Aorta (tissue), 5 donors: ENCODE measurements around the gene RHEX. TPM values are rescaled to one million over a fixed set of nuclear protein-coding genes. Genes with fewer than 3 reads are reported as not detected.

Experiments
- ATAC-seq: fragments of 200-7000 bp; cut with Tn5 transposase; one replicate; pipeline ENCODE4 v1.9.1; 2022; ENCODE audit warnings: moderate library complexity; ENCODE audit not compliant: low FRiP score
- DNase-seq, 2 donors: peaks; one replicate each; pipeline ENCODE4 v3.0.0-alpha.2; 2020
- H3K27ac ChIP-seq, 2 donors: one replicate each; pipeline ENCODE4 v1.5.1; 2013; ENCODE audit warnings: low read length in 2 of 2, mild to moderate bottlenecking in 2 of 2, moderate library complexity in 2 of 2, control low read depth in 1 of 2, inconsistent platforms in 1 of 2, low read depth in 1 of 2
- H3K27me3 ChIP-seq, 2 donors: one replicate each; pipeline ENCODE4 v1.6.1; 2013; ENCODE audit warnings: control low read depth in 1 of 2, low read length in 1 of 2, mild to moderate bottlenecking in 1 of 2, moderate library complexity in 1 of 2; ENCODE audit not compliant: insufficient read depth in 2 of 2, control insufficient read depth in 1 of 2
- H3K36me3 ChIP-seq, 2 donors: one replicate each; pipeline ENCODE4 v1.6.1; 2013; ENCODE audit warnings: control low read depth in 1 of 2, low read length in 1 of 2, mild to moderate bottlenecking in 1 of 2; ENCODE audit not compliant: insufficient read depth in 2 of 2, control insufficient read depth in 1 of 2
- H3K4me1 ChIP-seq, 2 donors: one replicate each; pipeline ENCODE4 v1.6.1; 2013; ENCODE audit warnings: low read length in 2 of 2, control low read depth in 1 of 2, mild to moderate bottlenecking in 1 of 2, moderate library complexity in 1 of 2; ENCODE audit not compliant: insufficient read depth in 2 of 2, control insufficient read depth in 1 of 2
- H3K4me3 ChIP-seq, 2 donors: one replicate each; pipeline ENCODE4 v1.5.1; 2013; ENCODE audit warnings: low read length in 2 of 2, control low read depth in 1 of 2, mild to moderate bottlenecking in 1 of 2
- H3K9me3 ChIP-seq: one replicate; pipeline ENCODE4 v1.6.1; 2013; ENCODE audit warnings: mild to moderate bottlenecking, low read length; ENCODE audit not compliant: control insufficient read depth
- WGBS, 2 donors: extraction: QIAGEN DNeasy Blood & Tissue Kit; methylation state at CpG; one replicate each; pipeline ENCODE4 v1.1.7; 2013; 5-methylcytosine and 5-hydroxymethylcytosine counted together
- intact Hi-C, 2 donors: fragments of 100-400 bp; cut with DNase I; formaldehyde crosslinking; loops; one replicate each; pipeline versions ENCODE4 v1.14.2 to v1.15.0; 2022
- polyA plus RNA-seq, 2 donors: library from polyadenylated mRNA; stranded (reverse); fragments of 200-250 nt; gene quantifications; one replicate each; pipeline ENCODE4 v1.2.3, GENCODE V29; 2013
- total RNA-seq, 2 donors: library from RNA; stranded (reverse); fragmentation: NEBNext Ultra II Directional; extraction: Animal tissue kit (Norgen Biotek cat#: 25700); gene quantifications; one replicate each; pipeline ENCODE4 v1.2.1, GENCODE V29; 2021
- donor health status: healthy with polysubstance abuse.
- donor health status: Bipolar disorder and iron deficiency.
- donor health status: DM: no; HTN: no; CAD: no.
- donor health status: DM: no; HTN: no; CAD: no.
- donor health status: DM: yes; HTN: yes; CAD: no.

The RHEX gene
- total and polyA plus RNA-seq, 4 donors = 0.84 to 3.3 TPM; not detected in 2

DNA sequence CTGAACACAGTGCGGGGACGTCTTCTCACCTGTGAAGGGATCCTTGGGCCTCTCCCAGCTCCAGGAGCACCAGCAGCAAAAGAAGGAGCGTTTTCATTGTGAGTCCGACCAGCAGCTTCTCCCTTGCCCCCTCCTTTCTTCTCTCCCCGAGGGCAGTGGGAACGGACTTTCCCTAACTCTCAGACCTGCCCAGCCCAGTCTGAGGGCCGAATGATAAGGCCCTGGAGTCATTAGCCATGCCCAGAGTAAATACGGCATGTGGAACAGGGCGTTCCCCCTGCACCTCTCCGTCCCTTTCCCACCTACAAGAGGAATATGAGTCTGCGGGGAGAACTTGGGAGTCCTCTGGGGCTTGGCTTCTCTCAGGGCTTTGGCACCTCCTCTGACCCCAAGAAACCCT, 29.3 kb upstream of the RHEX start, which contains the start of gene CTSE:
Gene CTSE, minus strand, starts transcription at position 201 of the 400 bp plus-strand sequence. Its CDS starts 104 bp downstream, at position 97.
- Histone ChIP-seq H3K4me3 (no peak within 1 kb of the TSS), H3K4me1 (no peaks in the 10 kb centered on the region), H3K27me3 (peaks cover 0 to 3% of the 10 kb centered on the region in 2 donors), H3K9me3 (no peaks in the 10 kb centered on the region), H3K36me3 (no peaks in the 10 kb centered on the region), H3K27ac (no peak within 1 kb of the TSS)
- intact Hi-C loops = no loop called here
- WGBS, 2 donors = 92 to 97% methylated on average over 9 to 11 of the region's 11 CpGs
- DNase-seq (no peak), ATAC-seq (no peak)

DNA sequence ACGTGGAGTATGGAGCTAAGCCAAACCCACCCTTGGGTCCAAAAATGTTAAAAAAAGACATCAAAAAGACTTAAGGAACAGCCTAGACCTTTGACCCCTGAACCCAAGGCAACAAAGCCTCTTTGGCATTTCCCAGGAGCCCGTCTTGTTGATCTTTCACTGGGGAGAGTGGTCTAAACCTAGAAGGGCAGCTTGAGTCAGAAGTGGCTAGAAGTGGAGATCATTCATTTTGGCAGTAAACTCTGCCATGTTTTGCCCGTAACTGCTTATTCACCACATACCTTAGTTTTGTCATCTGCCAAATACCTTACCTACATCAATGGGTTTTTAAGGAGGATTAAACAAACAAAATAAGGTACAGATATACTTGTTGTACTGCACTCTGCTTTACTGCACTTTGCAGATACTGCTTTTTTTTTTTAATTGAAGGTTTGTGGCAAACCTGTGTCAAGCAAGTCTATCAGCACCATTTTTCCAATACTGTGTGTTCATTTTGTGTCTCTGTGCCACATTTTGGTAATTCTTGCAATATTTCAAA, 27.6 kb upstream of the RHEX start:
- Histone ChIP-seq H3K4me3 (no peak overlapping the region), H3K9me3 (no peaks in the 10 kb centered on the region), H3K27me3 (peaks cover 0 to 3% of the 10 kb centered on the region in 2 donors), H3K4me1 (no peaks in the 10 kb centered on the region), H3K36me3 (no peaks in the 10 kb centered on the region), H3K27ac (no peak overlapping the region)
- no peak for ATAC-seq
- intact Hi-C loops = no loop called here
- 83 to 88% methylated on average over 3 of the region's 3 CpGs for WGBS, 2 donors
- DNase-seq = no peak

DNA sequence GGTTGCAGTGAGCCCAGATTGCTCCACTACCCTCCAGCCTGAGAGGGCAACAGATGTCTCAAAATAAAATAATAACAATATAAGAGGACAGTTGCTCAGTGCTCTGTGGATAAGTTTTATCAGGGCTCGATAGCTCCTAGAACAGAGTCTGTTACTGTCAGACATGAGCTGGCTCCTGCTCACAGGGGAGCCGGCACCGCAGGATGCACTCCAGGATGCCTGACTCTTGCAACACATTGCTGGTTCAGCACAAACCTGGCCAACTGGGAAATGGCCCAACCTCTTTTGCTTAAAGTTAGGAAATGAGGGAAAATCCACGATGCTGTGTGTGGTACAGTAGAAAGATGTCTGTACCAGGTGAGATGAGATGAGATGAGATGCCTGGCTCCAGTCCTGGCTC, 23.5 kb upstream of the RHEX start:
- WGBS, 2 donors = 29 to 46% methylated on average over 4 of the region's 4 CpGs
- Histone ChIP-seq H3K9me3 (peaks cover 2% of the 10 kb centered on the region), H3K27ac (no peak overlapping the region), H3K4me1 (no peaks in the 10 kb centered on the region), H3K4me3 (no peak overlapping the region), H3K36me3 (no peaks in the 10 kb centered on the region), H3K27me3 (peaks cover 0 to 3% of the 10 kb centered on the region in 2 donors)
- DNase-seq (no peak), ATAC-seq (no peak)
- intact Hi-C loops = no loop called here

DNA sequence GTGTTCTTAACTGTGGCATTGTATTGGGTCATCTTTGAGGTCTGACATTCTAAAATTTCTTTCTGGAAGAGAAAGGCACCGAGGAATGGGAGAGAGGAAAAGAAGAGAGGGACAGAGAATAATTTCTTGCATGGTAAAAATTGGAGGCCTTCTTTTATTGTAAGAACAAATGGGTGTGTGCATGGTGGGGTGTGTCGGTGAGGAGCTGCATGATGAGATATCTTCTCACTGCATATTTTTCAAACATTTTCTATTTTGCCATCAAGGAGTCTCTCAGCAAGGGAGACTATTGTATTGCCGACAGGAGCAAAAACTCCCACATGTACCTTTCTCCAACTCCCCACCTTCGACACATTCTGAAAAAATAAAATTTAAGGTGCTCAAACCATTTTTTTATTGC, 22.8 kb upstream of the RHEX start:
- Histone ChIP-seq H3K9me3 (peaks cover 2% of the 10 kb centered on the region), H3K4me1 (no peaks in the 10 kb centered on the region), H3K36me3 (no peaks in the 10 kb centered on the region), H3K27me3 (peaks cover 0 to 3% of the 10 kb centered on the region in 2 donors), H3K27ac (no peak overlapping the region), H3K4me3 (no peak overlapping the region)
- ATAC-seq (no peak), DNase-seq (no peak)
- 80 to 81% methylated on average over 4 of the region's 4 CpGs for WGBS, 2 donors
- intact Hi-C loops = no loop called here

DNA sequence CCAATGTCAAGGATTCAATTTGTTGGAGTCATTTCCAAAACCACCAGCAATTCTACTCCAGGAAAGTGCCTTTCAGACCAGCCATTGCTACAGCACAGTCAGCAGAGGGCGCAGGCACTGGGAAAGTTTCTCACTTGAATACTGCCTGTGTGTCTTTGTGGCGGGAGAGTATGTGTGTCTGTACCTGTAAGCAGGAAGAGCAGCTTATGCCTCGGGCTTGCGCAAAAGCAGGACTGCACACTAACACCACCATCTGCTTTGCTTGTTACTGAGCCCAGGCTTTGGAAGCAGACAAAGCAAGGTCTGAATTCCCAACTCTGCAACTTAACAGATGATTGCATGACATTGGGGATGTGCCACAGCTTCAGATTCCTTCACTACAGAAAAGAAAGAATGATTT, 22.3 kb upstream of the RHEX start:
- WGBS, 2 donors = 20% methylated on average over 4 of the region's 4 CpGs
- intact Hi-C loops = no loop called here
- peak in 1 of 2 donors; percentile 71 for DNase-seq
- Histone ChIP-seq H3K4me3 (no peak overlapping the region), H3K36me3 (no peaks in the 10 kb centered on the region), H3K27me3 (peaks cover 0 to 3% of the 10 kb centered on the region in 2 donors), H3K4me1 (no peaks in the 10 kb centered on the region), H3K9me3 (peaks cover 2% of the 10 kb centered on the region), H3K27ac (no peak overlapping the region)
- peak; percentile 67 for ATAC-seq

DNA sequence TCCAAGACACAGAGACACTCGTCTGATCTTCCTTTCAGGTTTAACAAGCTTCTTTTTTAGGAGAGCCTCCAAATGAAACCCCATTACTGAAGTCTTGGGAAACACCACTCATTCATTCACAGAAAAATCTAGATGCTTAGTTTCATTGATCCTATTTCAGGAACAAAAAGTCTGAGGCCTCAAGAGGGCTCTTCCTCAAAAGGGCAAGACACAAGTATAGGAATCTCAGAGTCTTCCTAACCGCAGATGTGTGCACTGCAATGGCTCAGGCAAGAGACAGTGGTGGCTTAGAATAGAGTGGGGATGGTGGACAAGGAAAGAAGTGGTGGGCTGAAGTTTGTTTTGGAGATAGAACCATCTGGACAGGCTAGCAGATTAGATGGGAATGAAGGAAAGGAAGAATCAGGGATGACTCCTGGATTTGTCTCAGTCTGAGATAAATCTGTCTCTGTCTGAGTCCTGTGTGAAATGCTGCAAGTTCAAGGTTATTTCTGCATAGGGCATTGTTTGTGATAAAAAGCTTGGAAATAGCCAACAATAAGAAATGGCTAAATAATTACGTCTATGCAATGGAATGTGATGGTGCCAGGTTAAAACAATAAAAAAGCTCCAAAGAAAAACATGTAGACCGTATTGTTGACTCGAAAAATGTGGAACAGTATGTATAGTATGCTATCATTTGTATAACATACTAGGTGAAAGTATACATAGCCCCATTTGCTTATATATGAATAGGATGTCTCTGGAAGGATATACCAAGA, 20.4 kb upstream of the RHEX start:
- no peak overlapping the region for H3K27ac ChIP-seq
- H3K36me3 ChIP-seq = no peaks in the 10 kb centered on the region
- whole genome bisulfite sequencing, 2 donors = 37 to 39% methylated on average over 5 of the region's 5 CpGs
- ATAC-seq = no peak
- H3K27me3 ChIP-seq = peaks cover 0 to 3% of the 10 kb centered on the region in 2 donors
- DNase-seq = no peak
- peaks cover 2% of the 10 kb centered on the region for H3K9me3 ChIP-seq
- H3K4me3 ChIP-seq = no peak overlapping the region
- no peaks in the 10 kb centered on the region for H3K4me1 ChIP-seq
- intact Hi-C loops = loop anchor here in 1 of 2 donors (2.0 kb wide), 1 partner anchor 74 kb away; no protein-coding TSS in a partner anchor

DNA sequence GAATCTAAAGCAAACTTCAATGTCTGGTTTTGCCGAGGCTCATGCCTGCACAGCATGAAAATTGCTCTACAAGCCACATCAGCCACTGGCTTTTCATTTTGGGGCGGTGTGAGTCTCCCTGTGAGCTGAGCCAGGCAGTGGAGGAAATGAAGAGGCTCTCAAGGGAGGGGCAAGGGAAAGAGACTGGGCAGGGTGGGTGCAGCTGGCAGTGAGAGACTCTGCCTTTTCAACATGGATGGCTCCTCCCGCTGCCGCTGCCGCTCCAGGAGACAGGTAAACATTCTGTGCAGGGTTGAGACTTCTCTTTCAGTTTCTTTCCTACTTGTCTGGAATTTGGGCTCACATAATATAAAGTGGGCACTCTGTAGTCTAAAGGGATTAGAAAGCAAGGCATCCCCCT, 17.9 kb upstream of the RHEX start:
- intact Hi-C loops = no loop called here
- Histone ChIP-seq H3K27ac (no peak overlapping the region), H3K36me3 (no peaks in the 10 kb centered on the region), H3K4me1 (no peaks in the 10 kb centered on the region), H3K4me3 (no peak overlapping the region), H3K27me3 (no peaks in the 10 kb centered on the region), H3K9me3 (peaks cover 2% of the 10 kb centered on the region)
- no peak for DNase-seq
- WGBS, 2 donors = 73 to 74% methylated on average over 5 of the region's 5 CpGs
- ATAC-seq = no peak

DNA sequence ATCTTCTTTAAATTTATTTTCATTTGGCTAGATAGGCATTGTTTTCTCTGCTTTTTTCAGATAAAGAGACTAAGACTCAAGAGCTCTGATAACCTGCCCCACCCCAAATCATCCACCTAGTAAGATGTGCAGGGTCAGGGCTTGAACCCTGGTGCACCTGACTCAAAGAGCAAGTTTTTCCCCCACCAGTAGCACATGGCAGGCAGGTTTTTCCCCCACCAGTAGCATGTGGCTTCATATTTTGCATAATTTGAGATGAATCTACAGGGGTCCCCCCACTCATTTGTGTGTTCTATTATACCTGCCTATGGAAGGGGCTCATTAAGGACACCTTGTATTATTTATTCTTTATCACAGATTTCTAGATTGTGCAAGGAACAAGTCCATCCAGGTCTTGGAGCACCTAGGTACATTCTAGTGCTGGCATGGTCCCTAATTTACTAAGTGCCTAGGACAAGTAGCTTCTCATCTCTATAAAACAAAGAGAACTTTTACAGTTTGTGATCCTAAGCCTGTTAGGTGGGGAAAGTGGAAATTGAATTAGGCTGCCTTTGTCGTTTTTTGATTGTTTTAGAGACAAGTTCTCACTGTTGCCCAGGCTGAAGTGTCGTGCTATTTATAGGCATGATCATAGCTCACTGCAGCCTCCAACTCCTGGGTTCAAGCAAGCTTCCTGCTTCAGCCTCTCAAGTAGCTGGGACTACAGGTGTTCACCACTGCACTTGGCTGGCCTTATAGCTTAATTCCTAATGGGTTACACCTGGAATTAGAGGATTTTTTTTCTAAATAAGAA, 16.1 kb upstream of the RHEX start:
- DNase-seq (no peak), ATAC-seq (no peak)
- H3K36me3 ChIP-seq = no peaks in the 10 kb centered on the region
- intact Hi-C loops = no loop called here
- H3K4me1 ChIP-seq = no peaks in the 10 kb centered on the region
- no peak overlapping the region for H3K4me3 ChIP-seq
- H3K9me3 ChIP-seq = peaks cover 2% of the 10 kb centered on the region
- H3K27ac ChIP-seq = no peak overlapping the region
- no peaks in the 10 kb centered on the region for H3K27me3 ChIP-seq
- 4 to 6% methylated on average over 2 of the region's 2 CpGs for WGBS, 2 donors
